GM19468 (cell line): ENCODE results near the gene MCTP1.
"Not testable (repeated sequence)": the region's sequence is repeated elsewhere in the genome, so short reads cannot be mapped to it uniquely, and the experiment has no call there.

ENCODE experiments used
- ATAC-seq: cut with Tn5 transposase; IDR thresholded peaks from one replicate; pipeline ENCODE4 v1.9.1; 2021; ENCODE audit warnings: mild to moderate bottlenecking, moderate library complexity, moderate number of reproducible peaks; ENCODE audit not compliant: unreplicated experiment; ENCODE audit errors: extremely low read depth

MCTP1 gene

DNA sequence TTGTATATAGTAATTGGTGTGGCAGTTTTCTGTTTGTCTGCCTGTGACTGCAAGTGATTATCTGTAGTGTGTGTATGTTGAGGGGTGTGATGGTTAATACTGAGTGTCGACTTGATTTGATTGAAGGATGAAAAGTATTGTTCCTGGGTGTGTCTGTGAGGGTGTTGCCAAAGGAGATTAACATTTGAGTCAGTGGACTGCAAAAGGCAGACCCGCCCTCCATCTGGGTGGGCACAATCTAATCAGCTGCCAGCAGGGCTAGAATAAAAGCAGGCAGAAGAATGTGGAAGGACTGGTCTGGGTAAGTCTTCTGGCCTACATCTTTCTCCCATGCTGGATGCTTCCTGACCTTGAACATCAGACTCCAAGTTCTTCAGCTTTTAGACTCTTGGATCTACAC lies 290.4 kb downstream of the MCTP1 start:
- not testable (repeated sequence) for ATAC-seq

DNA sequence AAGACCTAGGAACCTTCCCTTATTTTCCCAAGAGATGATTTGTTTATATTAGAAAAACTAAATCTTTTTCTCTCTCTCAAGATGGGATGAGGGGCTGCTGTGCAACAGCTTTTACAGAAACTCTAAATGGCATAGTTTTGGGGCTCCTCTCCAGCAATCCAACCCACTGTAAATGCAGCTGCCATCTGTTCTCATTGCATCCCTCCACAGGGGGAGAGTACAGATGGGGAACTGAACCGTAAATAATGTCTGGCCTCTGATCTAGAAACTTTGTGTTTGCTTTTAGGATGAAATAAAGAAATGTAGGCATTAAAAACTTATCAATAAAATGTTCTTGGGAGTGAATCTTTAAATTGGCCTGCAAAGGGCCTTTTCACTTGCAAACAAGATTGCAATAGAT lies 291.4 kb downstream of the MCTP1 start:
- no peak for ATAC-seq

DNA sequence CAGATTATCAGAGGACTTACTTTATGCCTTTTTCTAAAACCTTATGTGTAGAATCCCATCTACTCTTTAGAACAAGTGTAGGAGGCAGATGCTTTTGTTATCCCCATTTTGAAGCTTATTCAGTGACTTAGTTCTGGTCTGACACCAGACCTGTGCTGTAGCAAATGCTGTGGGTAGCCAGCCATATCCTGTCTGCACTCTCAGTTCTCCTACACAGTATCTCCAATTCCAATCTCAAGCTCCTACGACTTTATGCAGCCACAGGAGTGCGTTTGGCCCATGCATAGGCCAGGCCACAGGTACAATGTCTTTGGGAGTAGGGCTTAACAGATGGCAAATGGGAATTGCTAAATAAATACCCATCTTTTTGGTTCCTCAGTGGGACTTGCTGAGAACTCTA lies 292.6 kb downstream of the MCTP1 start:
- no peak for ATAC-seq

DNA sequence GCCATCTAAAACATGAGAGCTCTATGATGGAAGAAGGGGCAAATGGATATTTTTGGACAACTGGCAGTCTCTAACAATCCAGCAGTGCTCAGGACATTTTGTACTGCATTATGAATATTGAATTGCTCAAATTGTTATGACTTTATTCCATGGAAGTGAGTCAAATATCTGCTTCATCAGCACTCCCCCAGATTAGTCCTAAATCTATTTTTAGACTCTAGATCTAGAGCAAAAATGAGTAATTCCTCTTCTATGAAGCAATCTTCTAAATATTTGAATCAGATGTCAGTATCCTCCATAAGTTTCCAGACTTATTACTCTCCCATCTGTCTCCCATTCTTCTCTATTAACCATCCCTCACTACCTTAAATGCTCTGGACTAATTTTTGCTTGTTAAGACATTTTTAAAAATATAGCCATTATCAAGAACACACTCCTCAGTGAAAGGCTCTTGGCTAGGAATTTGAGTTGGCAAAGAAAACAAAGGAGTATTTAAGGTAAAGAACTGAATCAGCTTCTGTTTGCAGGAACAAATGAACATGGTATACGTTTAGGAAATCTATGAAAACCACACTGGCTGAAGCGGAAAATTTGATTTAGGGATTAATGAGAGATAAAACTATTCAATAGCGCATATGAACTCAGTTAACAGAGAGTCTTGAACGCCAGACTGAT lies 300.9 kb downstream of the MCTP1 start:
- no peak for ATAC-seq

DNA sequence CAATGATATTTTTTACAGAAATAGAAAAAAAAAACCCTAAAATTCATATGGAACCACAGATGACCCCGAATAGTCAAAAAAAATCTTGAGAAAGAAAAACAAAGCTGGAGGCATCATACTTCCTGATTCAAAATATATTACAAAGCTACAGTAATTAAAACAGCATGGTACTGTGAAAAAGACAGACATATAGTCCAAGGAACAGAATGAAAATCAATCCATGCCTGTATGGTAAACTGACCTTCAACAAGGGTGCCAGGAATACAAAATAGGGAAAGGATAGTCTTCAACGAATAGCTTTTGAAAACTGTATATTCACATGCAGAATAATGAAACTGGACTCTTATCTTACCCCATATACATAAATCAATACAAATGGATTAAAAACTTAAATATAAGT lies 307.5 kb downstream of the MCTP1 start:
- no peak for ATAC-seq

DNA sequence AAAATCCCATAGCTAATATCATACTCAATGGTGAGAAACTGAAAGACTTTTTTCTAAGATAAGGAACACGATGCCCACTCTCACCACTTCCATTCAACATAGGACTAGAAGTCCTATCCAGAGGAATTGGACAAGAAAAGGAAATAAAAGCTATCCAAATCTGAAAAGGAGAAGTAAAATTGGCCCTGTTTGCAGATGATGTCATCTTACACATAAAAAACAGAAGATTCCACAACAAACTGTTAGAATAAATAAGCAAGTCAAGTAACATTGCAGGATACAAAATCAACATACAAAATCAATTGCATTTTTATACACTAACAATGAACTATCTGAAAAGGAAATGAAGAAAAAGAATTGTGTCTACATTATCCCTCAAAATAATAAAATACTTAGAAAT lies 308.0 kb downstream of the MCTP1 start:
- ATAC-seq = no peak

DNA sequence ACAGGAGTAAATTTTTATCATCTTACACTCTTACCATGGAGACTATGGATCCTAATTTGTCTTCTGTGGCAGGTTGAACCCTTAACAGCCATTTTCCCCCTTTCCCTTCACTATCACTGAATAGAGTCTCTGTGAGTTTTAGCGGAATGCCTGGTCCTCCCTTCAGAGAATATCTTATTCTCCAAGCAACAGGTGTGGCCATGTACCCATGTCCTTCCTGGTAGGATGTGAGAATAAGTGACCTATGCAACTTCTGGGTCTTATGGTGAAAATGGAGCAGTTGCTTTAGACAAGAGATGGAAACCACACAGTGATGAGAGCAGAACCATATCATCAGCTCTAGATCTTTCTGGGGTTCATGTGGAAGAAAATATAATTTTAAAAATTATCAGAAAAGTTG lies 312.6 kb downstream of the MCTP1 start:
- no peak for ATAC-seq

DNA sequence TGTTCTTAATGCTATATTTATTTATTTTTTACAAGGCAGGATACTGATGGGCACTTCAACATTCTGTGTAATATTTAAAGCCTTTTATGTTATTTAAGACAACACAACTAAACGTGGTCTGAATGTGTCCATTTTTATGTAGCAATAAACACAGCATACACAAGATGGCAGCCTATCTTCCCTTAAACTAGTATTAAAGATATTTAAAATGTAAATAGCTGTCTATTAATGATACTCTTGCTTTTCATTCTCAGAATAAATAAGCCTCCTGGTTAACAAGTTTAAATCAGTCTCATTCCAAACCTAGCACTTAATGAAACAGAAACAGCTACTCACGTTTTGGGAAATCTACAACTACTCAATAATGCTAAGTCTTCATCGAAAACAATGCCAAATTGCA lies 315.7 kb downstream of the MCTP1 start:
- no peak for ATAC-seq

DNA sequence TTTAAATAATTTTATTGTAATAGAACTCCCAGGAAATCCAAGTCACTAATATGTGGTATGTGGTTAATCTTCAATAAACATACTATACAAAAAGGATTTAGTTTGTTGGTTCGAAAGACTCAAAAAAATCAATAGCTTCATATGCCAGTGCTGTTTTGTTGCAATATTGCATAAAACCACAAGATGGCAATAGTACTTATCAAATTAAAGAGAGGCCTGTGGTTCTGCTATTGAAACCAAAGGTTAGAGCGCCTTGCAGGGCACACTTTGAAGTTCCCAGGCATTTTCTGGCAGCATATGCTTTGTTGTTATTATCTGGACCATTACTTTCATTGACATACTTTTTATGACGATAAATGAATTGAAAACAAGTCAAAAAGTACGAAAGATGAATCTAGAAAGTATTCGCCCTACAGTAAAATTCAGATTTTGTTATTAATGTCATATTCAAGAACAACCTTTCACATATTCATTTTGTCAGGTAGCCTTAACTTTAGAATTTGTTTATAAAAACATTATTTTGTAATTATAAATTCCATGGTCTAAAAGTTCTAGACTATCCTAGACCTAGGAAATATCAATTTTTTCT lies 316.3 kb downstream of the MCTP1 start:
- ATAC-seq = peak; percentile 41

DNA sequence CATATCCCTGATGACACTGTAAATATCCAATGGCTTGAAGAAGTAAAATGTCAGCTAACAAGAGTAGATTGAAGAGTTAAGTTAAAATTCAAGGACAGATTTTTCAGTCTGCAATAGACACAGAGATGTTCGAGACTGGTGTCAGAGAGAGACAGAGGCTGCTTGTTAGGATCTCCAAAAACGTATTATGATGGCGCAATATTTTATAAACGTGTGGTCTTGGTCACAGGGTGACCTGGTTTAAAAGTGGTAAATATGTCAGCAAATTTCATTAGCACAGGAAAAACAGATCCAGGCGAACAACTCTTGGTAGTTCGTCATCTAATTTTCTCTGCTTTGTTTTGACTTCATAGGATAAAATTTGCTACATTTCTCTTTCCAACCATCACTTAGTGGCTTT lies 317.4 kb downstream of the MCTP1 start:
- no peak for ATAC-seq

DNA sequence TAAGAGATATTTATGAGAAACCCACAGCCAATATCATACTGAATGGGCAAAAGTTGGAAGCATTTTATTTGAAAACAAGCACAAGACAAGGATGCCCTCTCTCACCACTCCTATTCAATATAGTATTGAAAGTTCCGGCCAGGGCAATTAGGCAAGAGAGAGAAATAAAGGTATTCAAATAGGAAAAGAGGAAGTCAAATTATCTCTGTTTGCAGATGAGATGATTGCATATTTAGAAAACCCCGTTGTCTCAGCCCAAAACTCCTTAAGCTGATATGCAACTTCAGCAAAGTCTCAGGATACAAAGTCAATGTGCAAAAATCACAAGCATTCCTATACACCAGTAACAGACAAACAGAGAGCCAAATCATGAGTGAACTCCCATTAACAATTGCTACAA lies 325.6 kb downstream of the MCTP1 start:
- ATAC-seq = not testable (repeated sequence)

DNA sequence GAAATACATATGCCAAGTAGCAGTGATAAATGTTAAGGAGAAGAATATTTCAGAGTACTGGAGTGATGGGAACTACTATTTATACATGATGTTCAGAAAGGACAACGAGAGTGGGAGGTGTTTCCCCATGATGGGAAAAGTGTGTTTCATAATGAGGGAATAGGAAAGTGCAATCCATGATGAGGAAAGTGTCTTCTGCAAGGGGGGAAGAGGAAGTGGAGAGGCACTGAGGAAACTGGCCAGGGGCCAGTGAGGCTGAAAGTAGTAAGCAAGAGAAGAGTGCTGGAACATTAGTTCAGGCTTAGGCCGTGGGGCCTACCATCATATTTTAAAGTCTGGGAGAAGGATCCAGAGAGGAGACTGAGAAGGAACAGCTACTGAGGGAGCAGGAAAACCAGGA lies 339.2 kb downstream of the MCTP1 start:
- no peak for ATAC-seq

DNA sequence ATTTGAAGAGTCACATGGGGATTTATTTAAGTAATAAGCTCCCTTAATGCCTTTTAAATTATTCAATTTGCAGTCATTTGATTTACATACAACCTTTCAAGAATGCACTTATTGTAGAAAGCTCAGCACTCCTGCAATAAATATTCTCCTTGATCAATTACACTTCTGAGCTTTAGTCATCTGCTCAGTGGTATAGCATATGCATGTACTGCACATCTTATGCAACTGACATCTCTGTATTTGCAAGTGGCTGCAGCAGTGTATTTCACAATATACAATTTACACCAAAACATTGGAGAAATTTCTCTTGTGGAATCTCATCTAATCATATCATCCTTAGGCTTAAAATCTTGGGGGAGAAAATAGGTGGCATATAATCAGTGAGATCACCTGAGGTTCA lies 340.7 kb downstream of the MCTP1 start:
- no peak for ATAC-seq

DNA sequence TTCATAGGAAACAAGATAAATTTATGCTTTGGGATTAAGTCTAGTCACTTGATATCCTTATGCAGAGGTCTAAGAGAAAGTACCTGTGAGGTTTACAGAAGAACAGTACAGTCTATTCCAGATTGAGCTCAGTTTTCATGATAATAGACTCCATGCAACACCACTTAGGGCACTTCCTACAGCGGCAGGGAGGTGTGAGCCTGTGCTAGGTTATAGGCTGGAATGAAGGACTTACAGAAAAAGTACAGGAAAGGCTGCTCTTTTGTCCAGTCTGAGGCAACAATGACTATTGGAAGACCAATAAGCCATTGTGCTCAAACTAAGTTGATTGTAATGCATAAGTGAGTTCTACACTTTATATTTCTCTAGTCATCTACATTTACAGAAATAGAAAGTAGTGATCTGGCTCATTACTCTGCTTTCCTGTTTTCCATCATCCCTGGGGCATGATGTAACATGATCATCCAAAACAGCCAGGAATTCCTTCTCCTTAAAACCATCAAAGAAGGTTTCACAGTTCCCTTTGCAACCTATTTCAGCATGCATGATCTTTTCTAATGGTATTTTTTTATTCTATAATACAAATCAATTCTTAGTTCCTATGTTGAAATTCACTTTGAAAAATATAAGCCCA lies 343.7 kb downstream of the MCTP1 start:
- no peak for ATAC-seq

DNA sequence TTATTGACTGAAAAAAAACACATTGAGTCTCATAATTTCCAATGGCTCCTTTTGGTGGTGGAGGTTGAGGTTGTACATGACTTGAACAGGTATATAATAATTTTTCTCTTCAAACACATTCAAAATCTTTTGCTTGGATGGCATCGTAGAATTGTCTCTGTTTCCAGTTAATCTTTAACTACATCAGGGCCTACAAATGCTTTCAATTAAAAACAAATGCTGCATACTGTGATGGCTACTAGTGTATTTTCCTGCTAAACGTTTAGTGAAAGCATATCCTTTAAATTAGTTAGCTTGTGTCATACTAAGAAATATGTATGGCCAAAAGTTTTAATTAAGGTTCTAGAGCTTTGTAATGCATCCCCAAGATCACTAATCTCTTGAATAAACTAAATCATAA lies 352.6 kb downstream of the MCTP1 start:
- no peak for ATAC-seq

DNA sequence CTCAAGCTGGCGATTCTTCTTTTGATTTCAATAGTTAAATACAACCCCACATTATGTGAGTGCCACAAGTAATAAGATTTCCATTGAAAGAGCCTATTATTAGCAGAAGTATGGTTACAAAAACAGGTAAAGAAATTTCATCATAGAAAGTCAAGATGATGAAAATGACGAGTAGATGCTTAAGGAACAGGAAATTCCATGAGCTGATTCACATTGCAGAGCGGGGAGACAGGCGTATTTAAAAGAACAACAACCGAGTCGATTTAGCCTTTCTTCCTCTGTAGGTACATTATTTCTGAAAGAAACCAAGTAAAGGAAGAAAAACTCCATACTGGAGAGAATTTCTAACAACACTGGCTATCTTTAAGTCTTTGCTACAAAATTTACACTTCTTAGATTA lies 356.0 kb downstream of the MCTP1 start:
- ATAC-seq = no peak

DNA sequence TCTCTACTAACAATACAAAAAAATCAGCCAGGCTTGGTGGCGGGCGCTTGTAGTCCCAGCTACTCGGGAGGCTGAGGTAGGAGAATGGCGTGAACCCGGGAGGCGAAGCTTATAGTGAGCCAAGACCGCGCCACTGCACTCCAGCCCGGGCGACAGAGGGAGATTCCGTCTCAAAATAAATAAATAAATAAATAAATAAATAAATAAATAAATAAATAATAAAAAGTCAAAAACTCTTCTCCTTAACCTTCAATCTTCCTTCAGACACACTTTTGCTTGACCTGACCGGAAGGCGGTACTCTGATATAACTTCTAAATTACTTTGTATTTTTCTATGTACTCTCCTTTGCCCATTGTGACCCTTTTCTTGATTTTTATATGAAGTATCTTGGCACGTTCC lies 364.3 kb downstream of the MCTP1 start:
- no peak for ATAC-seq

DNA sequence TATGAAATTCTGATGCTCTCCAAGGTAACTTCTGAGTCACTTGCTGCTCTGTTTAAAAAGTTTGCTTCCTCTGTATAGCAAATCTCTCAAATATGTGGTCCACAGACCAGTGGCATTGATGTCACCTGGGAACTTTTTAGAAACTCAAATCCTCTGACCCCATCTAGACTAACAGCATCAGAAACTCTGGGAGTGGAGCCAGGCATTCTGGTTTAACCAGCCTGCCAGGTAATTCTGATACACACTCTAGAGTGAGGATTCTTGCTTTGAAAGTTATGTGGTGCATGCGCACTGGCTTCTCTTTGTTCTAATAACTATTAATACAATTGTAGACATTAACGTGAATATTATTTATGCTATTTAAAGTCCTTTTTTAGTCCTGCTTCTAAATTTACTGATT lies 368.3 kb downstream of the MCTP1 start:
- ATAC-seq = no peak

DNA sequence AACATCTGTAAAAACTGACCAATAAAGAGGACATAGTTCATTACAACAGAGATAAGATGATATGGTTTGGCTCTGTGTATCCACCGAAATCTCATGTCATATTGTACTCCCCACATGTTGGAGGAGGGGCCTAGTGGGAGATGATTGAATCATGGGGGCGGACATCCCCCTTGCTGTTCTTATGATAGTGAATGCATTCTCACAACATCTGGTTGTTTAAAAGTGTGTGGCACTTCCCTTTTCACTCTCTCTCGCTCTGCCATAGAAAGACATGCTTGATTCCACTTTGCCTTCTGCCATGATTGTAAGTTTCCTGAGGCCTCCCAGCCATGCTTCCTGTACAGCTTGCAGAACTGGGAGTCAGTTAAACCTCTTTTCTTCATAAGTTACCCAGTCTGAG lies 373.6 kb downstream of the MCTP1 start:
- no peak for ATAC-seq

DNA sequence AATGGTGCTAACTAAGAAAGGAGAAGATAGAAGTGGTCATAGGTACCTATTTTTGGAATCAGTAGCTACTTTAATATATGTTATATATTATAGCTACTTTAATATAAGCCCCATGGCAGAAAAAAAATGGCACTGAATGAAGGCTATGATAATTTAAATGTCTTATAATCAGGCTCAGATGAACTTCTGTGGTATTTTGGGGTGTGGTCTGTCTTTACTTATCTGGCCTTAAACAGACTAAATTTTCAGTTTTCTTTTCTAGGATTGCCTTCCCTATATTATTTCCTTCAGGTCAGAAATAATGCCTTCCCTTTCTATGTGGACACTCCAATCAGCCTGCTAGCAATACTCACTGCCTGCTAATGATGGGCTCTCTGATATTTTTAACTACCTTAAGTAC lies 374.2 kb downstream of the MCTP1 start:
- no peak for ATAC-seq

DNA sequence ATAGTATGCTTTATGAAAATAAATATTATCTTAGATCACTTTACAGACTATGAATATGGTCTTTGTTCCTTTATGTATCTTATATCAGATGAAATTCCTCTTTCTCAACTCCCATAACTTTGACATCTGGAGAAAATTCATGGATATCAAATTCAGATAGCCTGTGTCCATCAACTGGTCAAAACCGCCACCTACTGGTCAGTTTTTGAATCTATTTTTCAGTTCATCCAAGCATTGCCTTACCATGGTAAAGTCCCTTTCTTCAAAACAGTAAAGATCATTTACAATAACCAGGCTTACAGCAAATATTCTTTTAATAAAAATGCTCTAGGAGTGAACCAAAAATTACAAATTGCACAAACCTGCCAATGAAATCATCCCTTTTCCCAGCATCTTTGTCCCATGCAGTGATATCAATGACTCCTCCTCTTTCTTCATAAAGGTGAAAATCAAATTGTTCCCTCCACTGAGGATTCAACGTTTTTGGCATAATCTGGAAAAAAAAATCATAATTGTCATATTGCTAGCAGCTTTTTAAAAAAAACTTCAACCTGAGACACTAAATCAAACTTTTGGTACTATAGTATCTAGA lies 375.9 kb downstream of the MCTP1 start:
- no peak for ATAC-seq

DNA sequence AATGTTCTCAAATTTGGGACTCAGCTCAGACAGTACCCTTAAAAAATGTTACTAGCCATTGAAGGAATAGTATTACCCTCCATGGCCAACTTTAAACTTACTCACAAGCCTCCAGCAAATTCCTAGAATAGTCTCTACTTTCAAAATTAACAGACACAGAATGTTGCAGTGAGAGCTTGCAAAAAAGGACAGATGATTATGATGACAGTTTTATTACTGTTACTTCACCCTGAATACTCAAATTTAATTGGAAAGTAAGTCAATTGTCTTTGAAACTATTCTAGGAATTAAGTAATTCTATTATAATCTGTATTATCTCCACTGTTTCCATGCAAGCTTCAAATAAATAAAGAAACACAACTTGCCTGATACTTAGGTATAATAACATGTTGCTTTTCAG lies 378.1 kb downstream of the MCTP1 start:
- no peak for ATAC-seq
